ENCODE measurements around the gene ANKRD31.
"Not testable (repeated sequence)": the region's sequence is repeated elsewhere in the genome, so short reads cannot be mapped to it uniquely, and the experiment has no call there.

ANKRD31 gene

DNA sequence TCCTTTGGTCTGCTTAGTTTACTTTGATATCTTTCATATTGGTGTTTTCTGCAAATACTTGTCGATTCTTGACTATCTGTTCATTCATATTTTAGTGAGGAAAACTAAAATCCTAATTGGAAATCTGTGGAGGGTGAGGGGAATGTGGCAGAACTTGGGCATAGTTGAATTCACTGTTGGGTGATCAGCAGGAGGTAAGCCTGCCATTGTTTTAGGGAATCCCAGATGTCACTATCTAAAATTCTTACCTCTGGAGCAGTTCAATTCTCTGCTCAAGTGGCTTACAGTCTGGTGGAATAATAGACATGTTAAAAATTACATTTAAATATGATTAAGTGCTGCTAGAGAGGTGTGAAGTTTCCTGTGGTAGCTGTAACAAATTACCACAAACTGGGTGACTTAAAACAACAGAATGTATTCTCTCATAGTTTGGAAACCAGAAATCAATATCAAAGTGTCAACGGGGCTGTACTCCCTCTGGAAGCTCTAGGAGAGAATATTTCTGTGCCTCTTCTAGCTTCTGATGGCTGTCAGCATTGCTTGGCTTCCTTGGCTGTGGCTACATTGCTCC lies 94.0 kb downstream of the ANKRD31 start:
- DNase-seq = no peak

DNA sequence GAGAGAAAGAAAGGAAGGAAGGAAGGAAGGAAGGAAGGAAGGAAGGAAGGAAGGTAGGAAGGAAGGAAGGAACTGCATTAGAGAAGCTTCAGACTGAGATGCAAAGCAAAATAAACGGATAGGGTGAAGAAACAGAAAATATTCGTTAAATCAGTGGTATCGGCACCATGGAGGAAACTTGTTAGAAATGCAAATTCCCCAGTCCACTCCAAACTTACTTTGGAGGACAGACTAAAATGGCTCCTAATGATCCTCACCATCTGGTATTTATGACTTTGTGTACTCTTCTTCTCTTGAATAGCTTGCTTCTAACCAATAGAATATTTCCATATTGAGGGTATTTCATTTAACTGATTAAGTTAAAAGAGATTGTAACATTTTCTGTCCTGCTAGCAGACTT lies 96.4 kb downstream of the ANKRD31 start:
- no peak for DNase-seq

DNA sequence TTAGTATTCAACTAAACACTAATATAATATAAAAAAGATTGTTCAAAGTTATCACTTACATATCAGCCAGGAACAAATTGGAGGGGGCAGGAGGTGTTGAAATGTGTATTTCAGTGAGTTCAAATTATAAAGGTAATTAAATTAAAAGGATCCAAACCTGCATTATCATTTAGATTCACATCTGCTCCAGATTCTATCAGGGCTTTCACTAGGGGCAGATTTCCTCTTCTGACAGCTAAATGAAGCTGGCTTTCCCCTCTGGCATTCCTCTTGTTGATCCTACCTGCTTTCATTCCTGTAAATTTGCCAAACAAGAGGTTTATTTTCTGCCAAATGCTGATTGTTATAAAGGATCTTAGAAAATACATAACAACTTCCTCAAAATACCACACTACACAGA lies 98.0 kb downstream of the ANKRD31 start:
- no peak for DNase-seq

GRCh38 chr5:75130818-75131349 lies 105.8 kb downstream of the ANKRD31 start:
- DNase-seq = no peak

- no peak for DNase-seq
Observed at GRCh38 chr5:75116856-75117255, 119.8 kb downstream of the ANKRD31 start.

DNA sequence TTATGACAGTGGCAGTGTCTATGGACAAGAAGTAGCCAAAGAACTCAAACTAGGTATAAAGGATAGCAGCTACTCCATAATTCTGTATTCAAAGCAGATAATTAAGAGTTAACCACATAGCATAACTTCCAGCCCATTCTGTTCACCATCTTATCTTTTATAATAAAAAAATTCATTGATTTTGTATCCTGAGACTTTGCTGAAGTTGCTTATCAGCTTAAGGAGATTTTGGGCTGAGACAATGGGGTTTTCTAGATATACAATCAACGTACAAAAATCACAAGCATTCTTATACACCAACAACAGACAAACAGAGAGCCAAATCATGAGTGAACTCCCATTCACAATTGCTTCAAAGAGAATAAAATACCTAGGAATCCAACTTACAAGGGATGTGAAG lies 122.4 kb downstream of the ANKRD31 start:
- not testable (repeated sequence) for DNase-seq

- DNase-seq = no peak
Observed at GRCh38 chr5:75113354-75114113, 123.1 kb downstream of the ANKRD31 start.

DNA sequence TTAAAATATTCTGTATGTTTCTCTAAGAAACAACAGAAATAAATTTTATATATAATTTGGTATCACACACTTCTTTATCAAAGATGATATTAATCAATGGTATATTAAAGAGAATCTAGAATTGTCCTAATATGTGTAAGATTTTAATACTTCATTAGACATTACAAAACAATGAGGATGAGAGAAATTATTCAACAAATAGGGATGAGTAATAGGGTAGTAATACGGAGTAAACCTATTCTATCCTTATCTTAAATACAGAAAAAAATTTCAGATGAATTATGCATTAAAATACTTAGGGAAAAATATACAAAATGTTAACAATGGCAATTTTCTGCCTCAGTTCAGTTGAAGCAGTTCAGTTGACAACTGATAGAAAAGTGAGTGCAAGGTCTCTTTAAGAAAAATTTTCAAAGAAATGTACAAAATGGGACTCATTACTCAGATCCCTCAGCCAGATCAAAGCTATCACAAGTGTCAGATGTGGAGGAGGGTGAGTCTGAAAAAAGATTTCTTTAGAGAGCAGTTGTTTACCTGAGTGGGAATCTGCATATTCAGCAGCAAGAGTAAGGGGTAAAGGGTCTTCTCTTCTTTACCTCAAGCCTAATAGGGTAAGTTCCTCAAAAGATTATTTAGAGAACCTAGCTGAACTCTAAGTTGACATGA lies 127.6 kb downstream of the ANKRD31 start:
- no peak for DNase-seq

- no peak for DNase-seq
Observed at GRCh38 chr5:75108515-75108914, 128.2 kb downstream of the ANKRD31 start.

DNA sequence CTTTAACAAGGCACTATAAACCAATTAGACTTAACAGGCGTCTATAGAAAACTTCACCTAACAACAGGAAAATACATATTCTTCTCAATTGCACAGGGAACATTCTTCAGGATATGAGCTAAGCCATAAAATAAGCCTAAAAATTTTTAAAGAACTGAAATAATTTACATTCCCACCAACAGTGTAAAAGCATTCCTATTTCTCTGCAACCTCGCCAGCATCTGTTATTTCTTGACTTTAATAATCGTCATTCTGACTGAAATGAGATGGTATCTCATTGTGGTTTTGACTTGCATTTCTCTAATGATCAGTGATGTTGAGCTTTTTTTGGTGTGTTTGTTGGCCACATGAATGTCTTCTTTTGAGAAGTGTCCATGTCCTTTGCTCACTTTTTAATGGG lies 140.7 kb downstream of the ANKRD31 start:
- DNase-seq = not testable (repeated sequence)

DNA sequence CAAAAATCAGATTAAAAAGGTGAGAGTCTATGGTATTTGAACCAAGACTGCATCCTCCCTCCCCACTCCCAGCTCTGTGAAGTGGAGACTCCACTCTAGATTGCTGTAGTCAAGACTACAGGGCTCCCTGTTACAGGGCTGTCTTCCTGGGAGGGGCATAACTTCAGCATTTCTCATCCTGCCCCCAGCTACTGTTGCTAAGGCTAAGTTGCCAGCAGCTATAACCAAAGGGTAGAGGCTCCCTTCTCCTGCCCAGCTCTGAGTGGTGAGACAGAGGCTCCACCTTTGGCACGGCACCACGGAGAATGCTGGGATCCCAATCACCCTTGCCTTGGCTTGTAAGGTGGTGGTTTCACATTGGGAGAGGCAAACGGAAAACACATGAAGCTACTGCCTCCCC lies 145.1 kb downstream of the ANKRD31 start:
- DNase-seq = no peak

- DNase-seq = no peak
Observed at GRCh38 chr5:75089662-75090061, 147.0 kb downstream of the ANKRD31 start.

GRCh38 chr5:75089137-75089536 lies 147.5 kb downstream of the ANKRD31 start:
- DNase-seq = no peak

- DNase-seq = no peak
Observed at GRCh38 chr5:75088648-75089047, 148.0 kb downstream of the ANKRD31 start.

DNA sequence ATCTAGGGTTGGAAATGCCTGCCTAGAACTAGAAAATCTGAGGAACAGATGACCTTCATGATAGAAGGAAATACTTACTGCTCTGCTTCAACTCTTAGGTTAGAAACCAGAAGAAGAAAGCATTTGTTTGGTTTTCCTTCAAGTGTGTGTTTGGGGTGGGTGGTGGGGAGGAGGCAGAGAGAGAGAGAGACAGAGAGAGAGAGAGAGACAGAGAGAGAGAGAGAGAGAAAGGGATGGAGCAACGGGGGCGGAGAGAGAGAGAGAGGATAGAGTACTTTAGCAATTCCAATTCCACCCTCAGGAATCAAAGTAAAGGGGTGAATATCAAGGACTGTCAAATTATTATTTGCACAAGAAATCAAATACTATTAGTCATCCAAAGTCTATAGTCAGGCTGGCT lies 155.2 kb downstream of the ANKRD31 start:
- no peak for DNase-seq

DNA sequence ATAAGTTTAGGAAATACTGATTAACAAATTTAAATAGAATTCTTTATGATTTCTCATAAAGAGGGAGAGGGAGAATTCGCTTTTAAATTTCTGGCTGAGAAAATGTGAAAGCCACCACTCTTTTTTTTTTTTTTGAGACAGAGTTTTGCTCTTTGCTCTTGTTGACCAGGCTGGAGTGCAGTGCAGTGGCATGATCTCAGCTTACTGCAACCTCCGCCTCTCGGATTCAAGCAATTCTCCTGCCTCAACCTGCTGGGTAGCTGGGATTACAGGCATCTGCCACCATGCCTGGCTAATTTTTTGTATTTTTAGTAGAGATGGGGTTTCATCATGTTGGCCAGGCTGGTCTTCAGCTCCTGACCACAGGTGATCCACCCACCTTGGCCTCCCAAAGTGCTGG lies 157.3 kb downstream of the ANKRD31 start:
- DNase-seq = not testable (repeated sequence)

DNA sequence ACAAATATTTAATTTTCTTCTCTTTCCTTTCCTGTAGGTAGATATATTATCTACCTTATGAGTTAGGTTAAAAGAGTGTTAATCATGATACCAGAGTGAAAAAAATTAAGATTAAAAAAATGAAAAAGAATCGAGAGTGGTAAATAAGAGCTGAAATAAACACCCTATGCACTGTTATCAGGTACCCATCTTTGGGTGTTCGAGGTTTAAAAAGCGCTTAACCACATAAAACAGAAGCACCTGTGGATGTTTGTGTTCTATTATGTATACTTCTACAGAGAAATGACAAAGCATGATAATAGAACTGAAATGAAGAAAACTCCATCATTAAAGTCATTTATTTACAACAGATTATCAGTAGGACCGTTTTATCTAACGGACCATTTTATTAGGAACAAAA lies 158.7 kb downstream of the ANKRD31 start:
- no peak for DNase-seq

DNA sequence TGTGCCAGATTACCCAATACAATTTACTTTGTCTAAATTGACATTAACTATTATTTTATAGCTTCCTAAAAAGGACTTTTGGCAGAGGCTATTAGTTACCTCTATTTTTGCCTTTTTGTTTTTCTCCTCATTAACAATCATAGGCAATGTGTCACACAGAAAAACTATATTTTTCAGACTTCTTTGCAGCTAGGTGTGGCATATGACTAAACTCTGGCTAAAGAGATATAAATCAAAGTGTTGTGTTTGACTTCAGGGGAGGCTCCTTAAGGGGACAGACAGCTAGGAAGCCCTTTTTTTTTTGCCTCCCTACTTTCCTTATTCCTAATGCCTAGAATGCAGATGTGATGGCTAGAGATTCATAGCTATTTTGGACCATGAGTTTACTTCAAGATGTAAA lies 164.6 kb downstream of the ANKRD31 start:
- no peak for DNase-seq

DNA sequence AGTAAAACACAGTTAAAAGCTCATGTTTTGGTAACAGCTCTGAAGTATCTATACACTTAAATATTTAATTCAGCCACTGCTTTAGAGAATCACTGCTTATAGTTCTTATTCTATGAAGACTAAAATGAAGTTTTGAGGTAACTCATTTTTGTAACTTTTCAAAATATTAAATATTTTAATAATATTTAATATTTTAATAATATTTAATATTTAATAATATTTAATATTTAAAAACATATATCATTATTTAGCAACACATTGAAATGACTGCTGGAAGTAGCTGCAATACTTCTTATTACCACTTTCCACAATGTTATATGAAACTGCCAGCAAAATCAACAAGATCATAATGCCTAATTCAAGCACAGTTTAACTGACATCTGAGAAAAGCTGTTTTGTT lies 165.6 kb downstream of the ANKRD31 start:
- no peak for DNase-seq

- DNase-seq = no peak
Observed at GRCh38 chr5:75067434-75067833, 169.2 kb downstream of the ANKRD31 start.

DNA sequence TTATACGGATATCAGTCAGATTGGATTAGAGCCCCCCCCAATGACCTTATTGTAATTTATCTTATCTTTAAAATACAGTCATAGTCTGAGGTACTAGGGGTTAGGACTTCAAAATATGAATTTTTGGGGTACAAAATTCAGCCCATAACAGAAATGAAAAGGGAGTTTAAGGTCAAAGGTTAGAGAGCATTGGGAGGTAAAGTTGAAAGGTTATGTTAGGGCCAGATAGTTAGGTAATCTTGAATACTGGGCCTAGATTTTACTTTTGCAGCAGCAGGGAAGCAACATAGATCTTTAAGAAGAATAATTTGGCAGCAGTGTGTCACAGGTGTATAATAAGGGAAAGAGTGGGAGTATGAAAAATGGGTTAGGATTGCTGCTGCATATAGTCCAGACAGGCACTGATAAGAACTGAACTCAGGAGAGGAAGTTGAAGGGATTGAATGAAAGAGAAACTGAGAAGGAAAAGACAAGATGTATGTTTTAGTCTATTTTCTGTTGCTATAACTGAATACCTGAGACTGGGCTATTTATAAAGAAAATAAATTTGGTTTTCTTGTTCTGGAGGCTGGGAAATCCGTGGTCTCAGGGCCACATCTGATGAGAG lies 173.7 kb downstream of the ANKRD31 start:
- DNase-seq = no peak

DNA sequence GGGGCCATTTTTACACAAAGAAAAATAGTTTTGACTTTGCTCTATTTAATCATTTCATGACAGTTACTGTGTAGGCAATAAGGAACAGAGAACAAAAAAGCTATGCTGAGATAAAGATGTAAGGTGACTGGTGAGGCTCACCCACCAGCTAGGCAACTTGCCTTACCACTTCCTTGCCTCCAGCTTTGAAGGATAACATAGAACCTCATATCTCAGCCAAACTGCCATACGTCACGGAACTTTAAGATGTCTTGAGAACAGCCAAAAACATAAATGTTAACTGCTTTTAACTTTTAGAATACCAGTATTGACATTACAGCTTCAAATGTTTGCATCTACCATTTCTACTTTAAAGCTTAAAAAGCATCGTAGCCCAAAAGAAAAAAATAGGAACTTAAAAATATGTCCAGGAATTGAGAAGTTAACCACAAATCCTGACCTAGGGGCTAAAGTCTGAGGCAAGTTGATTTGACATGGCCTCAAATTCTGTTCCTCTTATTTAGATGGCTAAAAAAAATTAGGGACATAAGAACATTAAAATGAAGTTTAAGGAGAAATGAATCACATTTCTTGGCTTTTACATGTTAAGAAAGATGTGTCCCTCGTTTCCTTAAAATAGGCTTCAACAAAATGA lies 176.6 kb downstream of the ANKRD31 start:
- no peak for DNase-seq

DNA sequence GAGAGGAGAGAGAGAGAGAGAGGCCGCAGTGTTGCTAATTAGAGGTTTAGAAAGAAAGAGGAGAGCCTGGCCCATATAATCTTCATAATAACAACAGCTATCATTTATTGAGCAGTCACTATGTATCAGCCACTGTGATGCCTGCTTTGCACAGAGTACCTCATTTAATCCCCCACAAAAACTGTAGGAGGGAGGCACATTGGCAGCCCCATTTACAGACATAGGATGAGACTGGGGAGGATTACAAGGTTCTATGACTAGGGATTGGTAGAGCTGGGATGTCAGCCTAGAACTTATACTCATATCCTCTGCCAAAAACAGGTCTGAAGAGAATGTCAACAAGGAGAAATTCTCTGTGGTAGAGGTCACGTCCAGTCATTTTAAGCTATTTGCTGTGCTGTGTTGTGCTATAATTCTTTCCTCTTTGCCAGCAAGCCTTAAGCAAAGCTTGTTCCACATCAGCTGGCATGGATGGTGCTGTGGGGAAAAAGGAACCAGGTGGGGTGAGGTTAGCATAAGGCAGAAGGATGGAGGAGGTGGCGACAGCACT lies 177.6 kb downstream of the ANKRD31 start:
- DNase-seq = no peak
